H9 (cell line): Measurements from ENCODE around the gene ADGRF1. TPM values are rescaled to one million over a fixed set of nuclear protein-coding genes. Genes with fewer than 3 reads are reported as not detected.

Source experiments
- DNase-seq: peaks from one replicate; pipeline ENCODE4 v3.0.0-alpha.2; 2017
- H2AFZ ChIP-seq: one replicate; pipeline ENCODE4 v1.6.1; 2013; ENCODE audit warnings: mild to moderate bottlenecking, low read length, control low read depth, moderate library complexity
- H2AK5ac ChIP-seq: 2 replicates; pipeline ENCODE4 v1.6.1; 2013; ENCODE audit warnings: low read length, control low read depth, mixed read lengths; ENCODE audit not compliant: insufficient read length
- H2BK120ac ChIP-seq: one replicate; pipeline ENCODE4 v1.6.1; 2013; ENCODE audit warnings: low read depth, mild to moderate bottlenecking, low read length, control low read depth, inconsistent platforms; ENCODE audit not compliant: poor library complexity, severe bottlenecking
- H2BK12ac ChIP-seq: 2 replicates; pipeline ENCODE4 v1.6.1; 2013; ENCODE audit warnings: low read length, control low read depth, mixed read lengths, low read depth; ENCODE audit not compliant: insufficient read length
- H2BK15ac ChIP-seq: 2 replicates; pipeline ENCODE4 v1.6.1; 2013; ENCODE audit warnings: low read depth, low read length, control low read depth
- H2BK20ac ChIP-seq: one replicate; pipeline ENCODE4 v1.6.1; 2013; ENCODE audit warnings: low read depth, mild to moderate bottlenecking, low read length, control low read depth, inconsistent platforms; ENCODE audit not compliant: poor library complexity, severe bottlenecking
- H2BK5ac ChIP-seq: 2 replicates; pipeline ENCODE4 v1.6.1; 2013; ENCODE audit warnings: low read length, control low read depth, mixed read lengths; ENCODE audit not compliant: insufficient read length
- H3K14ac ChIP-seq: 2 replicates; pipeline ENCODE4 v1.6.1; 2013; ENCODE audit warnings: low read length, control low read depth; ENCODE audit not compliant: insufficient read depth
- H3K18ac ChIP-seq: 2 replicates; pipeline ENCODE4 v1.6.1; 2013; ENCODE audit warnings: low read depth, mild to moderate bottlenecking, mixed read lengths, low read length, control low read depth; ENCODE audit not compliant: insufficient read length
- H3K23ac ChIP-seq: 2 replicates; pipeline ENCODE4 v1.6.1; 2013; ENCODE audit warnings: low read length, control low read depth, mixed read lengths, low read depth; ENCODE audit not compliant: insufficient read length
- H3K23me2 ChIP-seq: 2 replicates; pipeline ENCODE4 v1.6.1; 2013; ENCODE audit warnings: low read depth, mild to moderate bottlenecking, mixed read lengths, low read length, control low read depth; ENCODE audit not compliant: insufficient read length, poor library complexity, severe bottlenecking
- H3K27ac ChIP-seq: 2 replicates; pipeline ENCODE4 v1.5.1; 2013; ENCODE audit warnings: low read length, control low read depth, mixed read lengths, low read depth; ENCODE audit not compliant: insufficient read length
- H3K27me3 ChIP-seq: 2 replicates; pipeline ENCODE4 v1.6.1; 2013; ENCODE audit warnings: low read length, control low read depth, inconsistent platforms; ENCODE audit not compliant: insufficient read depth
- H3K4ac ChIP-seq: 2 replicates; pipeline ENCODE4 v1.6.1; 2013; ENCODE audit warnings: low read depth, mild to moderate bottlenecking, control low read depth, inconsistent platforms, low read length, moderate library complexity
- H3K4me1 ChIP-seq: 2 replicates; pipeline ENCODE4 v1.6.1; 2013; ENCODE audit warnings: low read length, control low read depth, inconsistent platforms; ENCODE audit not compliant: insufficient read depth
- H3K4me2 ChIP-seq: 2 replicates; pipeline ENCODE4 v1.6.1; 2013; ENCODE audit warnings: low read length, control low read depth, mixed read lengths; ENCODE audit not compliant: insufficient read length, insufficient read depth
- H3K56ac ChIP-seq: 2 replicates; pipeline ENCODE4 v1.6.1; 2013; ENCODE audit warnings: low read depth, mild to moderate bottlenecking, mixed read lengths, low read length, control low read depth; ENCODE audit not compliant: insufficient read length
- H3K79me1 ChIP-seq: 2 replicates; pipeline ENCODE4 v1.6.1; 2013; ENCODE audit warnings: low read depth, mild to moderate bottlenecking, moderate library complexity, low read length, control low read depth, inconsistent platforms; ENCODE audit not compliant: insufficient read depth, poor library complexity, severe bottlenecking
- H3K79me2 ChIP-seq: 2 replicates; pipeline ENCODE4 v1.6.1; 2013; ENCODE audit warnings: low read length, control low read depth, inconsistent platforms; ENCODE audit not compliant: insufficient read depth
- H3K9ac ChIP-seq: 2 replicates; pipeline ENCODE4 v1.6.1; 2013; ENCODE audit warnings: low read length, control low read depth, mixed read lengths; ENCODE audit not compliant: insufficient read length; ENCODE audit errors: extremely low read depth
- H3K9me3 ChIP-seq: one replicate; pipeline ENCODE4 v1.6.1; 2013; ENCODE audit warnings: low read depth, low read length, inconsistent platforms; ENCODE audit not compliant: control insufficient read depth
- H3T11ph ChIP-seq: one replicate; pipeline ENCODE4 v1.6.1; 2013; ENCODE audit warnings: mild to moderate bottlenecking, low read length, control low read depth, inconsistent platforms
- H4K20me1 ChIP-seq: one replicate; pipeline ENCODE4 v1.6.1; 2013; ENCODE audit not compliant: control insufficient read depth, insufficient read length, insufficient read depth
- H4K5ac ChIP-seq: 2 replicates; pipeline ENCODE4 v1.6.1; 2013; ENCODE audit warnings: low read depth, mild to moderate bottlenecking, mixed read lengths, low read length, control low read depth; ENCODE audit not compliant: insufficient read length
- H4K8ac ChIP-seq: replicated peaks from 2 replicates; pipeline ENCODE4 v1.6.1; 2013; ENCODE audit warnings: low read length, control low read depth, mixed read lengths, low read depth; ENCODE audit not compliant: insufficient read length
- H4K91ac ChIP-seq: 2 replicates; pipeline ENCODE4 v1.6.1; 2013; ENCODE audit warnings: low read depth, mild to moderate bottlenecking, moderate library complexity, mixed read lengths, low read length, control low read depth; ENCODE audit not compliant: insufficient read length
- H3K27ac Mint-ChIP-seq, 3 experiments: 2 replicates in 2 of 3; 3 replicates in 1 of 3; pipeline ENCODE4 v1.8.0; 2020 to 2021; ENCODE audit warnings: mixed read lengths in 3 of 3, mild to moderate bottlenecking in 1 of 3, moderate library complexity in 1 of 3
- H3K27me3 Mint-ChIP-seq: 2 replicates; pipeline ENCODE4 v1.8.0; 2021; ENCODE audit warnings: low read depth, mild to moderate bottlenecking, moderate library complexity, mixed read lengths
- H3K36me3 Mint-ChIP-seq, 3 experiments: 2 replicates in 2 of 3; 3 replicates in 1 of 3; pipeline ENCODE4 v1.8.0; 2020 to 2021; ENCODE audit warnings: low read depth in 3 of 3, mixed read lengths in 3 of 3; ENCODE audit not compliant: insufficient read depth in 1 of 3
- H3K4me1 Mint-ChIP-seq, 2 experiments: 2 replicates each; pipeline ENCODE4 v1.8.0; 2020; ENCODE audit warnings: mixed read lengths in 2 of 2
- H3K4me3 Mint-ChIP-seq, 2 experiments: 2 replicates in 1 of 2; 3 replicates in 1 of 2; pipeline ENCODE4 v1.8.0; 2020 to 2021; ENCODE audit warnings: mild to moderate bottlenecking in 2 of 2, mixed read lengths in 2 of 2, moderate library complexity in 1 of 2
- H3K9me3 Mint-ChIP-seq, 2 experiments: 2 replicates in 1 of 2; 3 replicates in 1 of 2; pipeline ENCODE4 v1.8.0; 2020; ENCODE audit warnings: mild to moderate bottlenecking in 2 of 2, mixed read lengths in 2 of 2, moderate library complexity in 1 of 2
- CTCF ChIP-seq: fragments of 200-600 bp; sonication (generic); conservative IDR thresholded peaks from 3 replicates; pipeline ENCODE4 v1.8.0; 2021; ENCODE audit warnings: antibody characterized with exemption, mild to moderate bottlenecking
- WGBS: extraction: QIAGEN DNeasy Blood & Tissue Kit; methylation state at CpG from one replicate; pipeline ENCODE4 v1.1.7; 2013; ENCODE audit warnings: missing lambda C conversion rate, low lambda C conversion rate, mixed read lengths; ENCODE audit not compliant: insufficient read length; ENCODE audit errors: extremely low coverage; 5-methylcytosine and 5-hydroxymethylcytosine counted together
- total RNA-seq: library from RNA; stranded (reverse); gene quantifications from 2 replicates; pipeline ENCODE4 v1.2.1, GENCODE V29; 2021

Gene ADGRF1
- total RNA-seq, 1 experiment from 2014 or later, result not detected

GRCh38 chr6:47062346-47062745 lies 20.2 kb upstream of the ADGRF1 start:
- no CpG with 5 or more reads among the region's 5 CpGs for WGBS
- H3K4ac ChIP-seq, result no peak overlapping the region
- Mint-ChIP-seq H3K27ac (no peak overlapping the region), H3K36me3 (peaks cover 0 to 6% (median 6%) of the 10 kb centered on the region in 3 experiments; a peak in 4 of 7 replicates), H3K9me3 (peaks cover 6 to 9% of the 10 kb centered on the region in 2 experiments; a peak in 4 of 5 replicates), H3K4me3 (no peak overlapping the region), H3K27me3 (no peaks in the 10 kb centered on the region), H3K4me1 (peaks cover 0 to 6% of the 10 kb centered on the region in 2 experiments; a peak in 2 of 4 replicates)
- H3K79me1 ChIP-seq, result no peaks in the 10 kb centered on the region
- no peak overlapping the region for H2AFZ ChIP-seq
- H3K27me3 ChIP-seq, result no peaks in the 10 kb centered on the region
- no peaks in the 10 kb centered on the region for H3K4me1 ChIP-seq
- H3K23ac ChIP-seq, result no peak overlapping the region
- no peak overlapping the region for H2AK5ac ChIP-seq
- H3K79me2 ChIP-seq, result no peaks in the 10 kb centered on the region
- H3K14ac ChIP-seq, result no peak overlapping the region
- no peak overlapping the region for H2BK5ac ChIP-seq
- no peak overlapping the region for H3T11ph ChIP-seq
- H3K56ac ChIP-seq, result no peak overlapping the region
- no peak overlapping the region for H3K27ac ChIP-seq
- no peak overlapping the region for H4K5ac ChIP-seq
- no peak overlapping the region for H2BK12ac ChIP-seq
- no peaks in the 10 kb centered on the region for H3K9me3 ChIP-seq
- no peaks in the 10 kb centered on the region for H4K20me1 ChIP-seq
- H3K9ac ChIP-seq, result no peak overlapping the region
- no peak overlapping the region for H3K4me2 ChIP-seq
- H3K18ac ChIP-seq, result no peak overlapping the region
- H2BK120ac ChIP-seq, result no peak overlapping the region
- H4K8ac ChIP-seq, result no peak overlapping the region
- TF ChIP-seq CTCF, result no peak
- no peak overlapping the region for H4K91ac ChIP-seq
- H2BK15ac ChIP-seq, result no peak overlapping the region
- no peaks in the 10 kb centered on the region for H3K23me2 ChIP-seq
- no peak for DNase-seq
- no peak overlapping the region for H2BK20ac ChIP-seq
